ENCODE results near the gene ERG. TPM values are rescaled to one million over a fixed set of nuclear protein-coding genes. Genes with fewer than 3 reads are reported as not detected.

ERG gene
- polyA plus RNA-seq, 2 of the 4 experiments (the other 2 are of a cell fraction), result not detected

DNA sequence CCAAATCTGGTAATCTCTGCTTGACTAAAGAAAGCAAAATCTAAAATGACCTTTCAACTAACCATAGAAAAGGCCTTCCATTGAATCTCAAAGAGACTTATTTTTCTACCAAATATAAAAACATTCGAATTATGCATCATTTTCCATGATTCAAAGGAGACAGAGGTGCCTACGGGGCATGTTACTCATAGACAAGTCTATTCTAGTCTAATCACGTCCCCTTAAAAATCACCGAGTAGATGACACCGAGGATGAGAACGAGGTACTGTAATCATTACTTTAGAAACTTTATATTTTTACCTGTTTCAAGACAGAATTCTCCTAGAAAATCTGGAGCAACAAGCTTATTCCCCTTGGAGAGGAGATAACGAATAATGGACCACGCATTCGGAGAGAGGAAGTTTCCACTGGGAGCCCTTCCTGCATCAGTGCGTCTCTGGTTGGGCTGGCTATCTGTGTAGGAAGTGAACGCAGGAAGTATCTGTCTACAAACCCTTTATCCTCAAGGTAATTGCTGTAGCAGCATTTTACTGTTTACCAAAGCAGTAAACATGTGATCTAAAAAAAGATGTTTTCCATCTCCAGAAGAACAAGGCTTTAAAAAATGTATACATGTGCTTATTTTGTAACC is 9.5 kb downstream of the ERG start:
- ChIA-PET POLR2A (no interaction called here), CTCF (no interaction called here)
- Histone ChIP-seq H3K4me2 (no peak overlapping the region), H3K4me1 (0 out of 3 replicates have a peak, but pooled peaks cover 3% of the 10 kb centered on the region), H3K4me3 (no peak overlapping the region), H3K27ac (no peak overlapping the region), H3K9me3 (no peaks in the 10 kb centered on the region)
- TF ChIP-seq RAD21 (conservative IDR thresholded peaks at IDR 0.05 in 1 of 2, IDR thresholded peaks at IDR 0.05 in 1 of 2), result no peak
- DNase-seq (ENCODE audit: low read depth in 1 of 2, low spot score in 1 of 2) (no peak), FAIRE-seq (no peak), ATAC-seq (no peak)
- 73% methylated on average over 11 of the region's 11 CpGs for WGBS (ENCODE audit: missing lambda C conversion rate)

DNA sequence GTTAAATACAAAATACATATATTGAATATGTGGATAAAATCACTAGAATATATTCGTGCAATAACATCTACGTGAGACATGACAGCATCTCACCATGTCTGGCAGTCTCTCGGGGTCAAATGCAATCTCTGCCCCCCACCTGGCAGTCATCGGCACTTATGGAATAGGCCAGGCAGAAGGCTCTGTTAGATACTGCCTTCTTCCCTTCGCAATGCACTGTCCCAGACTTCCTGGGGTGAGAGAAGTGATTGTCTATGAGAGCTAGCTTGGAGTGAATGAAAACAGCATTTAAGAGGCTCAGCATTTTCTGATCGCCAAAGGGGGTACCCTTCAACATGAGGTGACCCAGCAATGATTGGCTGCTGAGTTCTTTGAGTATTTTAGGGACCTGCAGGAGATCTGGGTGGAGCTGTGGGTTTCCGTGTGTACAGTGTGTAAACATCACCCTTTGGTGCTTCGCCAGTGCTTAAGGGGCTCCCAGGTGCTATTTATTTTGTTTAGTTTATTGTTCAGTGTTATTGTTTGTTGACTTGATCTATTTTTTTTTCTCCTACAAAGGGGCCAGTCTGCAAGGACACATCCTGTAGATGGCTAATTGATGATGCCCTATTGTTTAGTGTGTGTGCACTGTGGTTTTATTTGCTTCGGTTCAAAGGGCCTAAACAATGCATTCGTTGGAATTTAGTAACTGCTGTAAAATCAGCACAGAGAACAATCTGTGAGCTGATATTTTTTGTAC is 10.2 kb downstream of the ERG start:
- Histone ChIP-seq H3K27ac (no peak overlapping the region), H3K4me3 (no peak overlapping the region), H3K9me3 (no peaks in the 10 kb centered on the region), H3K4me1 (0 out of 3 replicates have a peak, but pooled peaks cover 3% of the 10 kb centered on the region), H3K4me2 (no peak overlapping the region)
- FAIRE-seq (no peak), ATAC-seq (no peak), DNase-seq (ENCODE audit: low read depth in 1 of 2, low spot score in 1 of 2) (no peak)
- WGBS (ENCODE audit: missing lambda C conversion rate), result 59% methylated on average over 10 of the region's 10 CpGs
- ChIA-PET CTCF (no interaction called here), POLR2A (no interaction called here)
- TF ChIP-seq, protein P1, sequence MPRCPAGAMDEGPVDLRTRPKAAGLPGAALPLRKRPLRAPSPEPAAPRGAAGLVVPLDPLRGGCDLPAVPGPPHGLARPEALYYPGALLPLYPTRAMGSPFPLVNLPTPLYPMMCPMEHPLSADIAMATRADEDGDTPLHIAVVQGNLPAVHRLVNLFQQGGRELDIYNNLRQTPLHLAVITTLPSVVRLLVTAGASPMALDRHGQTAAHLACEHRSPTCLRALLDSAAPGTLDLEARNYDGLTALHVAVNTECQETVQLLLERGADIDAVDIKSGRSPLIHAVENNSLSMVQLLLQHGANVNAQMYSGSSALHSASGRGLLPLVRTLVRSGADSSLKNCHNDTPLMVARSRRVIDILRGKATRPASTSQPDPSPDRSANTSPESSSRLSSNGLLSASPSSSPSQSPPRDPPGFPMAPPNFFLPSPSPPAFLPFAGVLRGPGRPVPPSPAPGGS (IDR thresholded peaks at IDR 0.05), result no peak
- TF ChIP-seq KDM5A (IDR thresholded peaks at IDR 0.05) (no peak), FOSL2 (IDR thresholded peaks at IDR 0.05) (no peak), FOSL2 (CRISPR knock-in tag; IDR thresholded peaks at IDR 0.05) (no peak), MAFK (IDR thresholded peaks at IDR 0.05; ENCODE audit: partially characterized antibody) (no peak), ZNF302 (CRISPR knock-in tag; IDR thresholded peaks at IDR 0.05) (no peak)

DNA sequence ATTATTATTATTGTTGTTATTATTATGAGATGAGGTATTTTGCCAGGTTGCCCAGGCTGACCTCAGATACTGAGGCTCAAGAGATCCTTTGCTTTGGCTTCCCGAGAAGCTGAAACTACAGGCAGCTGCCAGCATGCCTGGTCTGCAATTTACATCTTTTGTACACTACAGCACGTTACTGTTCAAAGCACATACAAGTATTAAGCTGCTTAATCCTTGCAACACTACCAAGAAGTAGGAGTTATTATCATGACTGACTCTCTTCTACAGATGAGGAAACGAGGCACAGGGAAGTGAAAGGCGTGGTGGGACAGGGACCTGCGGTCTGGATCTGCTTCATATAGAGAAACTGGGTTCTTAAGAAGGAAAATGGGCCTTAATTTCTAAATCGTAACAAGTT is 11.6 kb downstream of the ERG start:
- Histone ChIP-seq H3K9me3 (no peaks in the 10 kb centered on the region), H3K27ac (no peak overlapping the region), H3K4me3 (no peak overlapping the region), H3K4me2 (no peak overlapping the region), H3K4me1 (0 out of 3 replicates have a peak, but pooled peaks cover 3% of the 10 kb centered on the region)
- FAIRE-seq (no peak), DNase-seq (ENCODE audit: low read depth in 1 of 2, low spot score in 1 of 2) (no peak), ATAC-seq (no peak)
- ChIA-PET POLR2A (no interaction called here), CTCF (no interaction called here)
- TF ChIP-seq, protein P2, sequence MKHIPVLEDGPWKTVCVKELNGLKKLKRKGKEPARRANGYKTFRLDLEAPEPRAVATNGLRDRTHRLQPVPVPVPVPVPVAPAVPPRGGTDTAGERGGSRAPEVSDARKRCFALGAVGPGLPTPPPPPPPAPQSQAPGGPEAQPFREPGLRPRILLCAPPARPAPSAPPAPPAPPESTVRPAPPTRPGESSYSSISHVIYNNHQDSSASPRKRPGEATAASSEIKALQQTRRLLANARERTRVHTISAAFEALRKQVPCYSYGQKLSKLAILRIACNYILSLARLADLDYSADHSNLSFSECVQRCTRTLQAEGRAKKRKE (CRISPR knock-in tag; IDR thresholded peaks at IDR 0.05; ENCODE audit: low read depth), result no peak
- no peak for TF ChIP-seq TP53 (CRISPR knock-in tag; IDR thresholded peaks at IDR 0.05)
- no peak for TF ChIP-seq CHD4 (IDR thresholded peaks at IDR 0.05; ENCODE audit: borderline replicate concordance)
- TF ChIP-seq ZFP36 (IDR thresholded peaks at IDR 0.05; ENCODE audit: borderline replicate concordance, partially characterized antibody), result no peak
- no peak for TF ChIP-seq CBX8 (IDR thresholded peaks at IDR 0.05)
- WGBS (ENCODE audit: missing lambda C conversion rate), result 65% methylated on average over 6 of the region's 6 CpGs

DNA sequence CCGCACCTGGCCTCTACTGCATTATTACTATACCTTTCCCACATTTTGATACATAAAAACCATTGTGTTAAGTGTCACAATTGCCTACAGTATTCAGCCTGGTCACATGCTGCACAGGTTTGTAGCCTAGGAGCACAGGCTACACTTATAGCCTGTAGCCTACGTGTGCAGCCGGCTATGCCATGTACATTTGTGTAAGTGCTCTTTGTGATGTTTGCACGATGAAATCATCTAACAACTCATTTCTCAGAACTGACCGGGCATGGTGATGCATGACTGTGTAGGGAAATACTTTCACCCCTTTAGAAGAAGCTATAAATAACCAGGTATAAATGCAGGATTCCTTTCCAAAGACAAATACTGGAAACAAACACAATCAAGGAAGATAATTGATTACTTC is 12.1 kb downstream of the ERG start:
- ChIA-PET CTCF (no interaction called here), POLR2A (no interaction called here)
- DNase-seq (ENCODE audit: low read depth in 1 of 2, low spot score in 1 of 2), result peak in 1 of 2 experiments; percentile 16
- Histone ChIP-seq H3K4me1 (0 out of 3 replicates have a peak, but pooled peaks cover 3% of the 10 kb centered on the region), H3K9me3 (no peaks in the 10 kb centered on the region), H3K27ac (no peak overlapping the region), H3K4me3 (no peak overlapping the region), H3K4me2 (no peak overlapping the region)
- peak in 1 of 2 experiments; percentile 42; a peak in 1 of 6 replicates for ATAC-seq
- no peak for FAIRE-seq
- 27% methylated on average over 5 of the region's 5 CpGs for WGBS (ENCODE audit: missing lambda C conversion rate)
- TF ChIP-seq, protein P3, sequence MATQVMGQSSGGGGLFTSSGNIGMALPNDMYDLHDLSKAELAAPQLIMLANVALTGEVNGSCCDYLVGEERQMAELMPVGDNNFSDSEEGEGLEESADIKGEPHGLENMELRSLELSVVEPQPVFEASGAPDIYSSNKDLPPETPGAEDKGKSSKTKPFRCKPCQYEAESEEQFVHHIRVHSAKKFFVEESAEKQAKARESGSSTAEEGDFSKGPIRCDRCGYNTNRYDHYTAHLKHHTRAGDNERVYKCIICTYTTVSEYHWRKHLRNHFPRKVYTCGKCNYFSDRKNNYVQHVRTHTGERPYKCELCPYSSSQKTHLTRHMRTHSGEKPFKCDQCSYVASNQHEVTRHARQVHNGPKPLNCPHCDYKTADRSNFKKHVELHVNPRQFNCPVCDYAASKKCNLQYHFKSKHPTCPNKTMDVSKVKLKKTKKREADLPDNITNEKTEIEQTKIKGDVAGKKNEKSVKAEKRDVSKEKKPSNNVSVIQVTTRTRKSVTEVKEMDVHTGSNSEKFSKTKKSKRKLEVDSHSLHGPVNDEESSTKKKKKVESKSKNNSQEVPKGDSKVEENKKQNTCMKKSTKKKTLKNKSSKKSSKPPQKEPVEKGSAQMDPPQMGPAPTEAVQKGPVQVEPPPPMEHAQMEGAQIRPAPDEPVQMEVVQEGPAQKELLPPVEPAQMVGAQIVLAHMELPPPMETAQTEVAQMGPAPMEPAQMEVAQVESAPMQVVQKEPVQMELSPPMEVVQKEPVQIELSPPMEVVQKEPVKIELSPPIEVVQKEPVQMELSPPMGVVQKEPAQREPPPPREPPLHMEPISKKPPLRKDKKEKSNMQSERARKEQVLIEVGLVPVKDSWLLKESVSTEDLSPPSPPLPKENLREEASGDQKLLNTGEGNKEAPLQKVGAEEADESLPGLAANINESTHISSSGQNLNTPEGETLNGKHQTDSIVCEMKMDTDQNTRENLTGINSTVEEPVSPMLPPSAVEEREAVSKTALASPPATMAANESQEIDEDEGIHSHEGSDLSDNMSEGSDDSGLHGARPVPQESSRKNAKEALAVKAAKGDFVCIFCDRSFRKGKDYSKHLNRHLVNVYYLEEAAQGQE (IDR thresholded peaks at IDR 0.05), result no peak
- no peak for TF ChIP-seq JUNB (IDR thresholded peaks at IDR 0.05)
- TF ChIP-seq, protein P2 (CRISPR knock-in tag; IDR thresholded peaks at IDR 0.05; ENCODE audit: low read depth), result no peak
- TF ChIP-seq, protein P4, sequence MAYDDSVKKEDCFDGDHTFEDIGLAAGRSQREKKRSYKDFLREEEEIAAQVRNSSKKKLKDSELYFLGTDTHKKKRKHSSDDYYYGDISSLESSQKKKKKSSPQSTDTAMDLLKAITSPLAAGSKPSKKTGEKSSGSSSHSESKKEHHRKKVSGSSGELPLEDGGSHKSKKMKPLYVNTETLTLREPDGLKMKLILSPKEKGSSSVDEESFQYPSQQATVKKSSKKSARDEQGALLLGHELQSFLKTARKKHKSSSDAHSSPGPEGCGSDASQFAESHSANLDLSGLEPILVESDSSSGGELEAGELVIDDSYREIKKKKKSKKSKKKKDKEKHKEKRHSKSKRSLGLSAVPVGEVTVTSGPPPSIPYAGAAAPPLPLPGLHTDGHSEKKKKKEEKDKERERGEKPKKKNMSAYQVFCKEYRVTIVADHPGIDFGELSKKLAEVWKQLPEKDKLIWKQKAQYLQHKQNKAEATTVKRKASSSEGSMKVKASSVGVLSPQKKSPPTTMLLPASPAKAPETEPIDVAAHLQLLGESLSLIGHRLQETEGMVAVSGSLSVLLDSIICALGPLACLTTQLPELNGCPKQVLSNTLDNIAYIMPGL (CRISPR knock-in tag; IDR thresholded peaks at IDR 0.05; ENCODE audit: borderline replicate concordance), result no peak
- TF ChIP-seq POLR2A (IDR thresholded peaks at IDR 0.05; ENCODE audit: low read length), result no peak
- TF ChIP-seq RFX5 (IDR thresholded peaks at IDR 0.05), result no peak
- no peak for TF ChIP-seq ZSCAN20 (CRISPR knock-in tag; IDR thresholded peaks at IDR 0.05)
- no peak for TF ChIP-seq FOSB (CRISPR knock-in tag; IDR thresholded peaks at IDR 0.05)
- TF ChIP-seq NFE2L2 (conservative IDR thresholded peaks at IDR 0.05; ENCODE audit: low read length), result no peak
- TF ChIP-seq, protein P5, sequence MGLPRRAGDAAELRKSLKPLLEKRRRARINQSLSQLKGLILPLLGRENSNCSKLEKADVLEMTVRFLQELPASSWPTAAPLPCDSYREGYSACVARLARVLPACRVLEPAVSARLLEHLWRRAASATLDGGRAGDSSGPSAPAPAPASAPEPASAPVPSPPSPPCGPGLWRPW (IDR thresholded peaks at IDR 0.05), result no peak
- no peak for TF ChIP-seq TP53 (CRISPR knock-in tag; IDR thresholded peaks at IDR 0.05)

Measured in A549 (cell line).